Thymus (tissue), 11 donors: ENCODE measurements around the gene ATRAID. TPM values are rescaled to one million over a fixed set of nuclear protein-coding genes. Genes with fewer than 3 reads are reported as not detected.
"Not testable (repeated sequence)": the region's sequence is repeated elsewhere in the genome, so short reads cannot be mapped to it uniquely, and the experiment has no call there.

Source experiments
- DNase-seq, 9 donors: peaks; one replicate each; pipeline ENCODE4 v3.0.0-alpha.2; 2013; ENCODE audit warnings: low spot score in 9 of 9, low read depth in 6 of 9, missing footprints in 1 of 9
- H3K27ac ChIP-seq, 2 donors: one replicate each; pipeline ENCODE4 v1.5.1; 2013; ENCODE audit warnings: control low read depth in 1 of 2, low read depth in 1 of 2, low read length in 1 of 2, mild to moderate bottlenecking in 1 of 2, moderate library complexity in 1 of 2
- H3K27me3 ChIP-seq, 2 donors: one replicate each; pipeline ENCODE4 v1.5.1; 2013; ENCODE audit warnings: low read length in 1 of 2; ENCODE audit not compliant: control insufficient read depth in 2 of 2, insufficient read depth in 1 of 2
- H3K36me3 ChIP-seq, 2 donors: one replicate each; pipeline ENCODE4 v1.5.1; 2013; ENCODE audit warnings: low read length in 1 of 2, mild to moderate bottlenecking in 1 of 2, moderate library complexity in 1 of 2; ENCODE audit not compliant: control insufficient read depth in 2 of 2, insufficient read depth in 2 of 2
- H3K4me1 ChIP-seq, 2 donors: one replicate each; pipeline ENCODE4 v1.5.1; 2013; ENCODE audit warnings: low read length in 2 of 2; ENCODE audit not compliant: control insufficient read depth in 2 of 2, insufficient read depth in 2 of 2
- H3K4me3 ChIP-seq, 2 donors: one replicate each; pipeline ENCODE4 v1.5.1; 2013; ENCODE audit warnings: low read length in 2 of 2, control low read depth in 1 of 2, mild to moderate bottlenecking in 1 of 2
- H3K9me3 ChIP-seq, 2 donors: one replicate each; pipeline ENCODE4 v1.5.1; 2013; ENCODE audit warnings: low read length in 1 of 2, mild to moderate bottlenecking in 1 of 2; ENCODE audit not compliant: control insufficient read depth in 2 of 2, insufficient read depth in 1 of 2
- WGBS: extraction: QIAGEN DNeasy Blood & Tissue Kit; methylation state at CpG from one replicate; pipeline ENCODE4 v1.1.7; 2013; 5-methylcytosine and 5-hydroxymethylcytosine counted together
- polyA plus RNA-seq: library from polyadenylated mRNA; stranded (reverse); fragments of 200-250 nt; gene quantifications from one replicate; pipeline ENCODE4 v1.2.3, GENCODE V29; 2013
- total RNA-seq: library from RNA; stranded (reverse); fragments of 120-200 nt; gene quantifications from one replicate; pipeline ENCODE4 v1.2.4, GENCODE V29; 2013
- donor health status: healthy.

ATRAID gene
- total and polyA plus RNA-seq, 2 donors, result 109 to 125 TPM

- WGBS, result 92% methylated on average over 6 of the region's 6 CpGs
- no peak overlapping the region for H3K27ac ChIP-seq
- no peak overlapping the region for H3K4me3 ChIP-seq
- no peaks in the 10 kb centered on the region for H3K4me1 ChIP-seq
- no peaks in the 10 kb centered on the region for H3K36me3 ChIP-seq
- H3K27me3 ChIP-seq, result peaks cover 3 to 45% of the 10 kb centered on the region in 2 donors
- peaks cover 0 to 4% of the 10 kb centered on the region in 2 donors for H3K9me3 ChIP-seq
- DNase-seq, result no peak
Observed at GRCh38 chr2:27174638-27175037, 37.2 kb upstream of the ATRAID start.

GRCh38 chr2:27175330-27175729 is 36.5 kb upstream of the ATRAID start:
- no peak for DNase-seq
- H3K4me3 ChIP-seq, result no peak overlapping the region
- peaks cover under 1 to 39% of the 10 kb centered on the region in 2 donors for H3K27me3 ChIP-seq
- H3K36me3 ChIP-seq, result no peaks in the 10 kb centered on the region
- 81% methylated on average over 8 of the region's 8 CpGs for WGBS
- no peaks in the 10 kb centered on the region for H3K4me1 ChIP-seq
- H3K27ac ChIP-seq, result no peak overlapping the region
- peaks cover 0 to 4% of the 10 kb centered on the region in 2 donors for H3K9me3 ChIP-seq

- H3K9me3 ChIP-seq, H3K4me1 ChIP-seq, DNase-seq, H3K27ac ChIP-seq, H3K4me3 ChIP-seq, H3K36me3 ChIP-seq: not testable (repeated sequence)
- WGBS, result 97% methylated on average over 4 of the region's 4 CpGs
- H3K27me3 ChIP-seq, result peaks cover 0 to 35% of the 10 kb centered on the region in 2 donors
Observed at GRCh38 chr2:27175781-27176180, 36.1 kb upstream of the ATRAID start.

- H3K36me3 ChIP-seq, result no peaks in the 10 kb centered on the region
- WGBS, result 86% methylated on average over 15 of the region's 15 CpGs
- no peak overlapping the region for H3K4me3 ChIP-seq
- H3K27ac ChIP-seq, result no peak overlapping the region
- no peaks in the 10 kb centered on the region for H3K4me1 ChIP-seq
- no peak for DNase-seq
- H3K9me3 ChIP-seq, result peaks cover 0 to 4% of the 10 kb centered on the region in 2 donors
- peaks cover 0 to 23% of the 10 kb centered on the region in 2 donors for H3K27me3 ChIP-seq
Observed at GRCh38 chr2:27177441-27178351, 34.1 kb upstream of the ATRAID start.

- Histone ChIP-seq H3K36me3 (no peaks in the 10 kb centered on the region), H3K27ac (no peak overlapping the region), H3K27me3 (peaks cover 0 to 18% of the 10 kb centered on the region in 2 donors), H3K4me3 (no peak overlapping the region), H3K9me3 (no peaks in the 10 kb centered on the region), H3K4me1 (no peaks in the 10 kb centered on the region)
- DNase-seq, result no peak
- 94% methylated on average over 3 of the region's 3 CpGs for WGBS
Observed at GRCh38 chr2:27178469-27178868, 33.4 kb upstream of the ATRAID start.

- no peak for DNase-seq
- peaks cover 0 to 13% of the 10 kb centered on the region in 2 donors for H3K27me3 ChIP-seq
- H3K36me3 ChIP-seq, result no peaks in the 10 kb centered on the region
- WGBS, result 82% methylated on average over 3 of the region's 3 CpGs
- H3K27ac ChIP-seq, result no peak overlapping the region
- no peaks in the 10 kb centered on the region for H3K9me3 ChIP-seq
- no peak overlapping the region for H3K4me3 ChIP-seq
- no peaks in the 10 kb centered on the region for H3K4me1 ChIP-seq
Observed at GRCh38 chr2:27179344-27180000, 32.4 kb upstream of the ATRAID start.

- H3K27me3 ChIP-seq, result peaks cover 0 to 5% of the 10 kb centered on the region in 2 donors
- no peaks in the 10 kb centered on the region for H3K9me3 ChIP-seq
- H3K4me3 ChIP-seq, result no peak overlapping the region
- no peaks in the 10 kb centered on the region for H3K4me1 ChIP-seq
- DNase-seq, result no peak
- no peak overlapping the region for H3K27ac ChIP-seq
- no peaks in the 10 kb centered on the region for H3K36me3 ChIP-seq
- 91% methylated on average over 4 of the region's 4 CpGs for WGBS
Observed at GRCh38 chr2:27182346-27182745, 29.5 kb upstream of the ATRAID start.

- 88% methylated on average over 4 of the region's 4 CpGs for WGBS
- peaks cover 0 to 2% of the 10 kb centered on the region in 2 donors for H3K27me3 ChIP-seq
- H3K4me1 ChIP-seq, result no peaks in the 10 kb centered on the region
- H3K27ac ChIP-seq, result no peak overlapping the region
- H3K4me3 ChIP-seq, result no peak overlapping the region
- no peaks in the 10 kb centered on the region for H3K9me3 ChIP-seq
- no peak for DNase-seq
- H3K36me3 ChIP-seq, result no peaks in the 10 kb centered on the region
Observed at GRCh38 chr2:27184115-27184514, 27.7 kb upstream of the ATRAID start.

- no peak for DNase-seq
- H3K9me3 ChIP-seq, result no peaks in the 10 kb centered on the region
- H3K27ac ChIP-seq, result no peak overlapping the region
- 73% methylated on average over 6 of the region's 6 CpGs for WGBS
- H3K36me3 ChIP-seq, result no peaks in the 10 kb centered on the region
- no peak overlapping the region for H3K4me3 ChIP-seq
- no peaks in the 10 kb centered on the region for H3K4me1 ChIP-seq
- H3K27me3 ChIP-seq, result peaks cover 0 to 2% of the 10 kb centered on the region in 2 donors
Observed at GRCh38 chr2:27185331-27186026, 26.4 kb upstream of the ATRAID start.
